NCI-H128 (cell line): ENCODE measurements around the gene PDXDC1.
"Not testable (repeated sequence)": the region's sequence is repeated elsewhere in the genome, so short reads cannot be mapped to it uniquely, and the experiment has no call there.

Experiments
- DNase-seq: peaks from one replicate; lab custom pipeline; 2025; ENCODE audit not compliant: unreplicated experiment; lab: John Stamatoyannopoulos, UW

The PDXDC1 gene

DNA sequence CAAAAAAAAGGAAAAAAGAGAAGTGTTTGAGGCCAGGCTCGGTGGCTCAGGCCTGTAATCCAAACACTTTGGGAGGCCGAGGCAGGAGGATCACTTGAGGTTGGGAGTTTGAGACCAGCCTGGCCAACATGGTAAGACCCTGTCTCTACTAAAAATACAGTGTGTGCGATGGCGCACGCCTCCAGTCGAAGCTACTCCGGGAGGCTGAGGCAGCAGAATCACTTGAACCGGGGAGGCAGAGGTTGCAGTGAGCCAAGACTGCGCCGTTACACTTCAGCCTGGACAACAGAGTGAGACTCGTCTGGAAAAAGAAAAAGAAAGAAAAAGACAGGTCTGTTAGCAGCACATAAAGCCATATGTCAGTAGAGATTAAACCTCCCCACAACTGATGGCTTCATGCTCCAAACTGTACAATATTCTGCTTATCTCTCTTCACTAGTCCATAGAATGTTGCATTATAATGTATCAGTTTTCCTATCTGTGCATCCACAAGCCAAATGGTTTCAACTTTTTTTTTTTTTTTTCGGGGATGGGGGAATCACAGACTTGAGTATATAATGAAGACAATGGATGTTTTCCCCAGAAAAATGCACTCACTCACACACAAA, 3.1 kb upstream of the PDXDC1 start:
- not testable (repeated sequence) for DNase-seq

DNA sequence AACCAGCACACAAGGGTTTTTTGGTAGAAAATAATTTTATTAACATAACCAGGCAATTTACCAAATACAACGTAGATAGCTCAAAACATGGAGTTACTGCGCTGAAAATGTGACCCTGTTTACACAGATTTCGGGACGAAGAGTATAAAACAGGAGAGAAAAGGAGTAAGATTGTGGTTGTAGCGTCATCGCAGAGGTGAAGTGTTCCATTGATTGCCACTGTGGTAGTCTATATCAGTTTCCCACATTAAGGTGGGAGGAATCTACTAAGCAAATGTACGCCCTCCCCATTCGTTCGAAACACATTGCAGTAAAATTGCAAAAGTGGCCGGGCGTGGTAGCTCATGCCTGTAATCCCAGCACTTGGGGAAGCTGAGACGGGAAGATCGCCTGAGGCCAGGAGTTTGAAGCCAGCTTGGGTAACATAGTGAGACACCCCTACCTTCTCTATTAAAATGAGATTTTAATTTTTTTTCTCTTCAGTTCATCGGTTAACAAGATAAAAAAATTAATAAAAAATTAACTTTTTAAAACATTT, 972 bp upstream of the PDXDC1 start:
- DNase-seq, result not testable (repeated sequence)

GRCh38 chr16:14974331-14974655, 533 bp upstream of the PDXDC1 start:
- not testable (repeated sequence) for DNase-seq

- DNase-seq, result not testable (repeated sequence)
These were observed 780 bp downstream of the PDXDC1 start for GRCh38 chr16:14975418-14976194.

- not testable (repeated sequence) for DNase-seq
These were observed 2.3 kb downstream of the PDXDC1 start for GRCh38 chr16:14976971-14977736.

DNA sequence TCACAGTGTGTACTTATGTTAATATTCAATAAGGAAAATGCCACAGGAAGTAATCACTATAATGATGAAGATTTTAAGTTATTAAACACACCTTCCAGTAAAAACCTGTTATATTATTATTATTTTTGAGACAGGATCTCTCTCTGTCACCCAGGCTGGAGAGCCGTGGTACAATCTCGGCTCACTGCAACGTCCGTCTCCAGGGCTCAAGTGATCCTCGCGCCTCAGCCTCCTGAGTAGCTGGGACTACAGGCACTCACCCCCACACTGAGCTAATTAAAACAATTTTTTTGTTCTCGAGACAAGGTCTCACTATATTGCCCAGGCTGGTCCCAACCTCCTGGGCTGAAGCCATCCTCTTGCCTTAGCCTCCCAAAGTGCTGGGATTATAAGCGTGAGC, 3.5 kb downstream of the PDXDC1 start:
- not testable (repeated sequence) for DNase-seq

DNA sequence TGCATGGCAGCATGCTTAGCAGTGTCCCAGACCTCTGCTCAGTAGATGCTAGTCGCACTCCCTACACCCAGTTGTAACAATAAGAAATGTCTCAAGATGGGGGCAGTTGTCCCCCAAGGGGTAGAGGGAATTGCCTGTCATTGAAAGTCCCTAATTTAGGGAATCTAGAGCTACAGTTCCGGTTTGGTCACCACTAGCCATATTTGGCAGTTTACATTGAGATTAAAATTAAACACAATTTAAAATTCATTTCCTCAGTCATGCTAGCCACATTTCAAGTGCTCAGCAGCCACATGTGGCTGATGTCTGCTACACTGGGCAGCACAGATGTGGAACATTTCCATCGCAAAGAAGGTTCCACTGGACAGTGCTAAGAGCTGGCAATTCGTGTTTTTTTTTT, 4.1 kb downstream of the PDXDC1 start:
- DNase-seq, result not testable (repeated sequence)

GRCh38 chr16:14981234-14981633, 6.4 kb downstream of the PDXDC1 start:
- not testable (repeated sequence) for DNase-seq

DNA sequence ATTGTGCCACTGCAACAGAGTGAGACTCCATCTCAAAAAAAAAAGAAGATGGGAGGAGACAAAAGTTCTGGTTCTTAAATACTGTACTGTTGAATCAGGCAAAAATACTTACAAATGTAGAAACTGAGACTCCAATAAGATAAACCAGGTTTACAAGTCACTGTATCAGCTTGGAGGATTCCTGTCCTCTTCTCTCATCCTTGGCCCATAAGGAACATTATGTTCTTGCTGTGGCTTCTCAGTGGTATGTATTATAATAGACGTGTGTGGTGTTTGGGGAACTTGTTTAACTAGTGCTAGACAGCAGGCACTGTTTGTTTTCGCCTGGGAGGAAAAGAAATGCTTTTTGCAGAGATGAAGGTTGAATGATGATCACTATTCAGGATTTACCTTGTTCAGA, 7.7 kb downstream of the PDXDC1 start:
- DNase-seq, result not testable (repeated sequence)

GRCh38 chr16:14988092-14988491, 13.3 kb downstream of the PDXDC1 start:
- DNase-seq, result not testable (repeated sequence)

DNA sequence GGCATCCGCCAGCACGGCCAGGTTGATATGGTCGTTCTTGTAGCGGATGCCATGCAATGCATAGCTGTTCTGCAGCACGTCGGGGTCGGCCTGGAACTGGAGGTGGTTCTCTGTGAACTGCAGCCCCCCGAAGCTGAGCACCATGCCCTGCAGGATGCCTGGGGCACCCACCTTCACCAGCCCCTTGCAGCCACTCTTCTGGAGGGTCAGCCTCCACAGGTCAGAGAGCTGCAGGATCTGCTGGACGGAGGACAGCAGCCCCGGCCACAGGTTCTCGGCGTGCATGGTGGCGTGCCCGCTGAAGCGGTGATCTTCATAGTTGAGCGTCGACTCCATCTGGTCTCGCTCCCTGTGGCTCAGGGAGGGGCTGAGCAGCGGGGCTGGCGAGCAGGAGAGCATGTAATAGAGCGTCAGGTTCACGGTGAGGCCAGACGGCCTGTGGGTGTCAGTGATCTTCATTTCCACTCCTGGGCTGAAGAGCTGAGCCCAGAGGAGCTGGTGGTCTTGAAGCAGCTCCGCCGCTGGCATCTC, 13.9 kb downstream of the PDXDC1 start:
- DNase-seq, result not testable (repeated sequence)

GRCh38 chr16:14989291-14990281, 14.8 kb downstream of the PDXDC1 start:
- not testable (repeated sequence) for DNase-seq

DNA sequence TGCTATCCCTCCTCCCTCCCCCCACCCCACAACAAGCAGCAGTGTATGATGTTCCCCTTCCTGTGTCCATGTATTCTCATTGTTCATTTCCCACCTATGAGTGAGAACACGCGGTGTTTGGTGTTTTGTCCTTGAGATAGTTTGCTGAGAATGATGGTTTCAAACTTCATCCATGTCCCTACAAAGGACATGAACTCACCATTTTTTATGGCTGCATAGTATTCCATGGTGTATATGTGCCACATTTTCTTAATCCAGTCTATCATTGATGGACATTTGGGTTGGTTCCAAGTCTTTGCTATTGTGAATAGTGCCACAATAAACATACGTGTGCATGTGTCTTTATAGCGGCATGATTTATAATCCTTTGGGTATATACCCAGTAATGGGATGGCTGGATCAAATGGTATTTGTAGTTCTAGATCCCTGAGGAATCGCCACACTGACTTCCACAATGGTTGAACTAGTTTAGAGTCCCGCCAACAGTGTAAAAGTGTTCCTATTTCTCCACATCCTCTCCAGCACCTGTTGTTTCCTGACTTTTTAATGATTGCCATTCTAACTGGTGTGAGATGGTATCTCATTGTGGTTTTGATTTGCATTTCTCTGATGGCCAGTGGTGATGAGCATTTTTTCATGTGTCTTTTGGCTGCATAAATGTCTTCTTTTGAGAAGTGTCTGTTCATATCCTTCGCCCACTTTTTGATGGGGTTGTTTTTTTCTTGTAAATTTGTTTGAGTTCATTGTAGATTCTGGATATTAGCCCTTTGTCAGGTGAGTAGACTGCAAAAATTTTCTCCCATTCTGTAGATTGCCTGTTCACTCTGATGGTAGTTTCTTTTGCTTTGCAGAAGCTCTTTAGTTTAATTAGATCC, 18.7 kb downstream of the PDXDC1 start:
- DNase-seq, result not testable (repeated sequence)

DNA sequence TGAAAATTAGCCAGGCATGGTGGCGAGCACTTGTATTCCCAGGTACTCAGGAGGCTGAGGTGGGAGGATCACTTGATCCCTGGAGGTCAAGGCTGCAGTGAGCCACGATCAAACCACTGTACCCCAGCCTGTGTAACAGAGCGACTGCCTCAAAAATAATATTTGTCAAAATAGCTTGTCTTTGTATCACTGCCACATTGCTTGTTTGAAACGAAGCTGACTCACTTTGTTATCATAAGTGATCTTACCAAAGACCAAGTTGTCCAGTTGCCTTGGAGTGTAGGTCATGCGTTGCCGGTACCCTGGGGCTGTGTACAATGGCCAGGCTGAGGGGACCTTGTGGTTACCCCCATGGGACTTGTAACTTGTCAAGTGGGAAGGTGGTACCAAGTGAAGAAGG, 21.9 kb downstream of the PDXDC1 start:
- not testable (repeated sequence) for DNase-seq

DNA sequence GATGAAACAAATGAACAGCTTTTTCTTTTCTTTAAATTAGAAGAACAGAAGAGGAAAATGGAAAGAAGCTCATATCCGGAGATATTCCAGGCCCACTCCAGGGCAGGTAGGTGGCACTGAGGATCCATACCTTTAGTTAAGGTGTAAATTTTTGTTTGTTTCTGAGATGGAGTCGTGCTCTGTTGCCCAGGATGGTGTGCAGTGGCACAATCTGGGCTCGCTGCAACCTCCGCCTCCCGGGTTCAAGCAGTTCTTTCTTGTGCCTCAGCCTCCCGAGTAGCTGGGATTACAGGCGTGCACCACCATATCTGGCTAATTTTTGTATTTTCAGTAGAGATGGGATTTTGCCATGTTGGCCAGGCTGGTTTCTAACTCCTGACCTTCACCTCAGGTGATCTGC, 23.5 kb downstream of the PDXDC1 start:
- not testable (repeated sequence) for DNase-seq

DNA sequence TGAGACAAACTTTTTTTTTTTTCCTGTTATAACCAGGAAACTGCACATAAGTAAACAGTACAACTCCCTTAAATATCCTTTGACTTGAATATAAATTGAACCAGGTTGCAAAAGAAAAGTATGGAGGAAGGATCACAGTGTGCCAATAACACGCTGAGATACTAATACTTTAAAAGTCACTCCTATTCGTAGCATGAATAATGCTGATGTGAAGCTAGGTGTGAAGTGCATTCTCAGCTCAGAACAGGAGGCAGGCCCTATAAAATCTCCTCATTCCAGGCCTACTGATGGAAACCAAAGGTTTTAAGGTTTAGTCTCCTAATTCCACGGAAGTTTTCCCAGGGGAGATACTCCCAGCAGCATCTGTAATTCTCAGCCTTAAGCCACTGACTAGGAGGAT, 25.0 kb downstream of the PDXDC1 start:
- DNase-seq, result not testable (repeated sequence)

DNA sequence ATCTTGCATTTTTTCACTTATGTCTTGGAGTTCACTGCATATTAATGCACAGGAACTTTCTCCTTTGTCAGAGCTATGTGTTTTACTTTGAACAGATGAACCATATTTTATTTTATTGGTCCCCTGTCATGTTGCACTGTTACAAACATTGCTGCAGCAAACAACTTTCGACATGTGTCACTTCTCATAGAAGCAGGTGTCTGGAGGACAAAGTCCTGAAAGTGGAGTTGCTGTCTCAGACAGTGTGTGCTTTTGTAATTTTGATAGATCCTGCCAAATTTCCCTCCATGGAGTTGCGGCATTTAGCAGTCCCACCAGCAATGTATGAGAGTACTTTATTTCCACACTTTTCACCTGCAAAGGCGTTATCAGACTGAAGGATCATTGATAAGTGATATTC, 27.6 kb downstream of the PDXDC1 start:
- not testable (repeated sequence) for DNase-seq

GRCh38 chr16:15005357-15006132, 30.7 kb downstream of the PDXDC1 start:
- DNase-seq, result not testable (repeated sequence)
